Osteoblast (primary cell): Measurements from ENCODE around the gene BEGAIN. TPM values are rescaled to one million over a fixed set of nuclear protein-coding genes. Genes with fewer than 3 reads are reported as not detected.

Experiments used
- DNase-seq: peaks from one replicate; pipeline ENCODE4 v3.0.0; 2011; ENCODE audit warnings: low spot score, mixed read lengths; ENCODE audit not compliant: insufficient read length; ENCODE audit errors: missing footprints
- H2AFZ ChIP-seq: 2 replicates; pipeline ENCODE4 v1.6.0; 2011; ENCODE audit warnings: mild to moderate bottlenecking, low read length
- H3K27ac ChIP-seq: 2 replicates; pipeline ENCODE4 v1.5.1; 2011; ENCODE audit warnings: mild to moderate bottlenecking, low read depth, low read length, moderate library complexity
- H3K27me3 ChIP-seq: 2 replicates; pipeline ENCODE4 v1.6.0; 2012; ENCODE audit warnings: mild to moderate bottlenecking, control low read depth, inconsistent platforms, low read length, moderate library complexity; ENCODE audit not compliant: insufficient read depth
- H3K36me3 ChIP-seq: 2 replicates; pipeline ENCODE4 v1.5.1; 2011; ENCODE audit warnings: mild to moderate bottlenecking, low read length, control low read depth, moderate library complexity; ENCODE audit not compliant: insufficient read depth
- H3K4me1 ChIP-seq: 2 replicates; pipeline ENCODE4 v1.5.1; 2011; ENCODE audit warnings: mild to moderate bottlenecking, low read length, control low read depth, moderate library complexity; ENCODE audit not compliant: insufficient read depth
- H3K4me2 ChIP-seq: 2 replicates; pipeline ENCODE4 v1.6.0; 2011; ENCODE audit warnings: mild to moderate bottlenecking, low read length; ENCODE audit not compliant: insufficient read depth
- H3K4me3 ChIP-seq: fragments of 200-600 bp; sonication (generic); 3 replicates; pipeline ENCODE4 v1.5.1; 2012; ENCODE audit warnings: mild to moderate bottlenecking, low read length, inconsistent platforms; ENCODE audit not compliant: insufficient read depth
- H3K79me2 ChIP-seq: 2 replicates; pipeline ENCODE4 v1.6.0; 2012; ENCODE audit warnings: mild to moderate bottlenecking, low read length, control low read depth, inconsistent platforms; ENCODE audit not compliant: insufficient read depth
- H3K9me3 ChIP-seq: 2 replicates; pipeline ENCODE4 v1.5.1; 2011; ENCODE audit warnings: low read depth, low read length, control low read depth
- H4K20me1 ChIP-seq: 2 replicates; pipeline ENCODE4 v1.6.0; 2012; ENCODE audit warnings: mild to moderate bottlenecking, low read length, control low read depth; ENCODE audit not compliant: insufficient read depth
- total RNA-seq: library from RNA; depleted of rRNA; stranded (reverse); fragments of >200 nt; gene quantifications from 2 replicates; pipeline ENCODE4 v1.2.3, GENCODE V29; 2012
- TF ChIP-seq, protein P1 (sequence below): IDR thresholded peaks from 2 replicates; pipeline ENCODE4 v1.5.1; 2011; ENCODE audit warnings: mild to moderate bottlenecking, low read depth, low read length, moderate library complexity; ENCODE audit errors: extremely low read depth

BEGAIN gene
- total RNA-seq, 1 donor = 1.1 TPM

DNA sequence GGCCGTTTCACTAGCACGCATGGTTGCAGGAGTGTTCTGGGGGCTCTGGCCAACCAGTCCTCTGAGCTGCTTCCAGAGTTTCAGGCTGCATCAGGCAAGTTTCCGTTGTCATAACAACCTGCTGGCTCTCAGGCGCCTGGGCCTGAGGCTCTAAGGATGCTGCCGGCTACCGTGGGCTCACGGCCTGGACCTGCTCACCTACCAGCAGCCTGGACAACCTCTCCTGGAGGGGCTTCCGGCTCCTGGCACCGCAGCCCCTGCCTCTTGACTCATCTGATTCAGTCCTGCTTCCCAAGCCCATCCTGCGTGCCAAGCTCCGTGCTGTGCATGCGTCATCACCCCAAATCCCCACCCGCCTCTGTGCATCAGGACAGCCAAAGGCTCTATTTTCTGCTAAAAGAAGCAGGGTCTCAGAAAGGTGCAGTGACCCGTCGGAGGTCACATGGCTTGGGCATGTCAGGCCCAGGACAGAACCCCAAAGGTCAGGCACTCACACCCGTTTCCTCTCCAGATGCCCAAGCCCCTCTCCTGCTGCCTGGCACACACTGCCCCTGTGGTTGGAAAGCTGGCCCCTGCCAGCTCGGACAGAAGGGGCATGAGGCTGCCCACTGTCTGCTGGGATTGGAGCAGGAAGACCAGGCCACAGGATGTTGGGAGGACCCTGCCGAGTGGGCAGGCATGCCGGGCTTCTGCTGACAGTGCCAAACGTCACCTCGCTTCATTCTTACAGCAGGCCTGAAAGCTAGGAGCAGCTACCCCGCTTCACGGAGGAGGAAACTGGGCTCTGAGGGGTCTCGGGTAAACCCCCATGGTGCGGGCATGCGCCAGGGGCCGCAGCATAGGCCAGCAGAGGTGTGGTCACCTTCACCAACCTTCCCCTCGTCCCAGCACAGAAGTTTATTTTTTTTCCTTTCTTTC is 5.7 kb downstream of the BEGAIN start:
- no peaks in the 10 kb centered on the region for H4K20me1 ChIP-seq
- no peak overlapping the region for H3K4me2 ChIP-seq
- H2AFZ ChIP-seq = no peak overlapping the region
- no peaks in the 10 kb centered on the region for H3K36me3 ChIP-seq
- peaks cover 11% of the 10 kb centered on the region for H3K27me3 ChIP-seq
- H3K4me3 ChIP-seq = no peak overlapping the region
- H3K4me1 ChIP-seq = no peaks in the 10 kb centered on the region
- peak; percentile 70 for DNase-seq
- H3K9me3 ChIP-seq = no peaks in the 10 kb centered on the region
- no peak overlapping the region for H3K27ac ChIP-seq
- TF ChIP-seq, protein P1, sequence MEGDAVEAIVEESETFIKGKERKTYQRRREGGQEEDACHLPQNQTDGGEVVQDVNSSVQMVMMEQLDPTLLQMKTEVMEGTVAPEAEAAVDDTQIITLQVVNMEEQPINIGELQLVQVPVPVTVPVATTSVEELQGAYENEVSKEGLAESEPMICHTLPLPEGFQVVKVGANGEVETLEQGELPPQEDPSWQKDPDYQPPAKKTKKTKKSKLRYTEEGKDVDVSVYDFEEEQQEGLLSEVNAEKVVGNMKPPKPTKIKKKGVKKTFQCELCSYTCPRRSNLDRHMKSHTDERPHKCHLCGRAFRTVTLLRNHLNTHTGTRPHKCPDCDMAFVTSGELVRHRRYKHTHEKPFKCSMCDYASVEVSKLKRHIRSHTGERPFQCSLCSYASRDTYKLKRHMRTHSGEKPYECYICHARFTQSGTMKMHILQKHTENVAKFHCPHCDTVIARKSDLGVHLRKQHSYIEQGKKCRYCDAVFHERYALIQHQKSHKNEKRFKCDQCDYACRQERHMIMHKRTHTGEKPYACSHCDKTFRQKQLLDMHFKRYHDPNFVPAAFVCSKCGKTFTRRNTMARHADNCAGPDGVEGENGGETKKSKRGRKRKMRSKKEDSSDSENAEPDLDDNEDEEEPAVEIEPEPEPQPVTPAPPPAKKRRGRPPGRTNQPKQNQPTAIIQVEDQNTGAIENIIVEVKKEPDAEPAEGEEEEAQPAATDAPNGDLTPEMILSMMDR = no peak
- no peaks in the 10 kb centered on the region for H3K79me2 ChIP-seq

DNA sequence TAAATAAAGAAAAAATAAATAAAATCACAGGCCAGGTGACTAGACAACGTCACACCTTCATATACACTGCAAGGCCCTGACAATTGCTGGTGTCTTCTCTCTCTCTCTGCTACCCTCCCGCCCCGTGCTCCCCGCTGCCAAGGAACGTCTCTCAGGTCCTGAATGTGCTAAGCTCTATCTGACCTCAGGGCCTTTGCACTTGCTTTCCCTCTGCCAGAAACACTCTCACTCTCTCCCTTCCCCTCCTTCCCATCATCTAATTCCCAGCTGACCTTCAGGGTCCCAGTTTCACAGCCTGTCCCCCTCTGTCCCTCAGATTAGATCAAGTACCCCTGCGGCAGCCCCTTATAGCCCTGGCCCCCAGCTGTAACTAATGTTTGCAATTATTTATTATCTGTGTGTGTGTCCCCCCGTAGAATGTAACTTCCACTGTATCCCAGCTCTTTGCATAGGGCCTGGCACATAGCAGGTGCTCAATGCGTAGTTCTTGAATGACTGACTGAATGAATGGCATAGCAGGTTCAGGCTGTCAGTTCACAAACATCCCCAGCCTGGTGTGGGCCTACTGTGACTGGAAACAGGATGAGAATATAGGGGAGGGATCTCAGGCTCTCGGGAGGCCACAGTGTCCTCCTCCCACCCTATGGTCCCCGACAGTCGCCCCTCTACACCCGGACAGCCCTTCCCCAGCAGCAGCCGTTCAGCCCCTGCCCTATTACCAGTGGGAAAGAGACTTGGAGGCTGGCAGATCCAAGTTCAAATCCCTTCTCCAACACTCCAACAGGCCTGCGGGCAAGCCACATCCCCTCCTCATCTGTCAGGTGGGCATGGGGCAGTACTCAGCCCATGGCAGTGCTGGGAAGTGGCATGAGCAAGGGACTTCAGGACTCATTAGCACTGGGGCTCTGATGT is 6.6 kb downstream of the BEGAIN start:
- Histone ChIP-seq H4K20me1 (no peaks in the 10 kb centered on the region), H3K36me3 (no peaks in the 10 kb centered on the region), H2AFZ (no peak overlapping the region), H3K79me2 (no peaks in the 10 kb centered on the region), H3K4me3 (no peak overlapping the region), H3K4me1 (no peaks in the 10 kb centered on the region), H3K27ac (no peak overlapping the region), H3K4me2 (no peak overlapping the region), H3K9me3 (no peaks in the 10 kb centered on the region), H3K27me3 (peaks cover 3% of the 10 kb centered on the region)
- peak; percentile 81 for DNase-seq
- TF ChIP-seq, protein P1 = no peak

DNA sequence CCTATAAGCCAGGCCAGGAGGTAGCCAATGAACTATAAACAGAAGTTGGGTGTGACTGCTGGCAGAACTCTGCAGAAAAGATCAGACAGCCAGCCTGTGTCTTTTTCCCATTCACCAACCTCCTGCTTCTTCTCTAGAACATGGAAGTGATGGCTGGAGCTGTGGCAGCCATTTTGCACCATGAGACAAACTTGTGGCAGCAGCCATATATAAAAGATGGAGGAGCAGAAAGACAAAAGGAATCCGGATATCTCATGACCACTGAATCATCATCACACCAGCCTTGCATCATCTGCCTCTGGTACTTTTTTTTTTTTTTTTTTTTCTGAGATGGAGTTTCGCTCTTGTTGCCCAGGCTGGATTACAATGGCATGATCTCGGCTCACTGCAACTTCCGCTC is 8.7 kb downstream of the BEGAIN start:
- H3K9me3 ChIP-seq = no peaks in the 10 kb centered on the region
- H3K4me2 ChIP-seq = no peak overlapping the region
- no peaks in the 10 kb centered on the region for H3K79me2 ChIP-seq
- DNase-seq = no peak
- H3K4me1 ChIP-seq = no peaks in the 10 kb centered on the region
- no peak overlapping the region for H3K4me3 ChIP-seq
- H3K27ac ChIP-seq = no peak overlapping the region
- H2AFZ ChIP-seq = no peak overlapping the region
- H4K20me1 ChIP-seq = no peaks in the 10 kb centered on the region
- TF ChIP-seq, protein P1 = no peak
- peaks cover 5% of the 10 kb centered on the region for H3K27me3 ChIP-seq
- no peaks in the 10 kb centered on the region for H3K36me3 ChIP-seq
